ENCODE measurements around the gene ARMC9.

- TF ChIP-seq POLR2A (IDR thresholded peaks at IDR 0.05) (no peak), CTCF (IDR thresholded peaks at IDR 0.05) (no peak), EP300 (IDR thresholded peaks at IDR 0.05) (no peak)
Measured at GRCh38 chr2:231296401-231296974, 98.1 kb downstream of the ARMC9 start.

Measured in ovary (tissue), 3 donors.